LNCaP clone FGC (cell line): ENCODE data around the gene WDR45B.

Experiments
- DNase-seq: peaks from one replicate; pipeline ENCODE4 v3.0.0-alpha.2; 2011; ENCODE audit warnings: low read depth
- H3K4me3 ChIP-seq: 2 replicates; pipeline ENCODE4 v1.5.1; 2011; ENCODE audit warnings: mild to moderate bottlenecking, low read depth, low read length, control low read depth
- CTCF ChIP-seq: IDR thresholded peaks from 2 replicates; pipeline ENCODE4 v1.5.1; 2012; ENCODE audit warnings: mild to moderate bottlenecking; ENCODE audit not compliant: control insufficient read depth, insufficient read depth; ENCODE audit errors: extremely low read depth

The WDR45B gene

GRCh38 chr17:82638183-82638773, 10.0 kb downstream of the WDR45B start:
- no peak for DNase-seq
- no peak for TF ChIP-seq CTCF
- H3K4me3 ChIP-seq = no peak overlapping the region

DNA sequence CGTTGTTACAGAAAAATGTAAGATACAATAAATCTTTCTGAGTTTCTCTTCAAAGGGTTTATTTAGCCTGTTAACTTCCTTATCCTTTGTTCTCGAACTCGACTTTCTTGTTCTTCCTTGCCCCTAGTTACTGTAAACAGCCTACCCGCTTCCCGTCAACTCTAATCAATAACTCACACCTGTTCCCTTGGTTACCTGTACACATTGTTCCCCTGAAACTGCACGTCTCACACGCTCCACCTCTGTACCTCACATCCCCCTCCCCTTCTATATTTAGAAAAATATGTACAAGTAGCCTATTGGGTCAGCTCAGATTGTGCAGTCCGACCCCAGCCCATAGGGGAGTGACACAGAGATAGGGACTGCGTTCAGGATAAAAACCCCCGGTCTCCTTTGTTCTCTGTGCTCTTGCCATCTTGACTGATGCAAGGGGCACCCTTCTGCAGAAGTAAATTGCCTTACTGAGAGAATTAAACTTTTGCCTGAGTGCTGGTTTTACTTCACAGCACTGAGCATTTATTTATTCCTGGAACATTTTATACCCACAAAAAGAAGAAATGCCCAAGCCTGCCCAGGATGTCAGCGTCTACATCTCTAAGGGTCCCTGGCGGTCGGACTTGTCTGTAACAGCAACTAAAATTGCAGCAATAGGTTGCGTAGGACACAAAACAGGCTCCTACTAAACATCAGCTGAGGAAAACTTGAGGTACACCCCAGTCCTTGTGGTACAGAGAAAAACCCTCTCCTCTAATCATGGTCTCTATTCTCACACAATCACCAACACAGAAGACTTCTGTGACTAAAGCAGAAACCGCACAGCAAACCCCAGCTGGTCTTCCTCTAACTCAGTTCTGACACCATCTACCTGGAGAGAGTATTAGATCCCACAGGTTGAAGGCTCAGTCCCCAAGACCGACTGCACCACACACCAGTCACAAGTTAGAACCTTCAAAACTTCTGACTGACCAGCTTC, 11.3 kb downstream of the WDR45B start:
- no peak for TF ChIP-seq CTCF
- DNase-seq = peak; percentile 58

DNA sequence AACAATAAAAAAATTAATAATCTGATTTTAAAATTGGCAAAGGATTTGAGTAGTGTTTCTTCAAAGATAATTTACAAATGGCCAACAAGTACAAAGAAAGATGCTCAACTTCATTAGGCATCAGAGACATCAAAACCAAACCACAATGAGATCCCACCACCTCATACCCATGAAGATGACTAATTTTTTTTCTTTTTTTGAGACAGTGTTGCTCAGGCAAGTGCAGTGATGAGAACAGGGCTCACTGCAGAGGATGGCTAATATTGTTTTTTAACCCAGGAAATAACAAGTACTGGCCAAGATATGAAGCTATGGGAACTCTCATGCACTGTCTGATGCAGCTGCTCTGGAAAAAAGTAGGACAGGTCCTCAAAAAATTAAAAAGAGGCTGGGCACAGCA, 14.9 kb downstream of the WDR45B start:
- no peak overlapping the region for H3K4me3 ChIP-seq
- TF ChIP-seq CTCF = no peak
- no peak for DNase-seq

More for the DNA sequence above, 11.3 kb downstream of the WDR45B start:
- peak overlapping the region; percentile 36; the same call in 1 of the 2 replicates for H3K4me3 ChIP-seq

DNA sequence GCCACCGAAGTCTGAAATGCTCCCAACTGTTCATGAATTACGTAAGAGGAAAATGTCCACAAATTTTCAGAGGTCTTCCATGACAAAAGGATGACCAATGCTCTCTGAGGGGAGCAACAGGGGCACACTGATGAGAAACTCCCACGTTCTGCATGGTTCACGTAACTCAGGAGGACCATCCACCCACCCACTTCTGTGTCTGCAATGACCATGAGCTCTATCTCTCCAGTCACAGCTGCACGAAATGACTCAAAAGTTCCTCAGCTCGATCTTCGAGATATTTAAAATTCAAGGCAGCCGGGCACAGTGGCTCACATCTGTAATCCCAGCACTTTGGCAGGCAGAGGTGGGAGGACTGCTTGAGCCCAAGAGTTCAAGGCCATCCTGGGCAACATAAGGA, 15.8 kb downstream of the WDR45B start:
- H3K4me3 ChIP-seq = no peak overlapping the region
- no peak for DNase-seq
- no peak for TF ChIP-seq CTCF

DNA sequence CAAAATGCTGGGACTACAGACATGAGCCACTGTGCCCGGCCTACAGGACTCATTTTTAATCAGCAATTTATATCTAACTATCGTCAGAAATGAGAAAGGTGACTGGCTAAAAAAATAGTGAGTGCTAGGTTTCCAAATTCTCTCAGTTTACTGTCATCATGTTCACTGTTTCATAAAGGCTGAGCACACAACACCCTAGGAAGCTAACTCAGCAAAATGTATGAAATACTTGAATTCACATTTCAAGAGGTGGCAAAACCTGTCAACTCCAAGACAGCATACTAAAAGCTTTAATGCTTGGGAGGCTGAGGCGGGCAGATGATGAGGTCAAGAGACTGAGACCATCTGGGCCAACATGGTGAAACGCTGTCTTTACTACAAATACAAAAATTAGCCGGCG, 16.7 kb downstream of the WDR45B start:
- DNase-seq = no peak
- H3K4me3 ChIP-seq = no peak overlapping the region
- TF ChIP-seq CTCF = no peak

DNA sequence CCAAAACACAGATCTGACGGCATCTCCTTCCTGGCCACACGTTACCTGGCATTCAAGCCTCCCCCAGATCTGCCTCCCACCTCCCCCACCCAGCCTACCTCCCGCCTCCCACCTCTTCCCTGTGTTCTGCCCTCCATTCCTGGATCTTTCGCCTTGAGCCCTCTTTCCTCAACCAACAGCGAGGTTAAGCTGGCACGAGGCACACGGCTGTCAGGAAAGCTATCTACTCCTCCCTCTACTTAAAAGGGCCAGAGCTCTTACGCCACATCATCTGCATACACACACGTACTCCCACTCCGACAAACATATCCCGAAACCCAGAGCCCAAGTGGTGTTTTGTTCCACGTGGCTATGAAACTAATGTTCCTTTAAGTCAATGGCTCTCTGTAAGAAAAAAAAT, 18.0 kb downstream of the WDR45B start:
- no peak overlapping the region for H3K4me3 ChIP-seq
- no peak for DNase-seq
- TF ChIP-seq CTCF = no peak
